ENCODE measurements around the gene PRIMPOL. TPM values are rescaled to one million over a fixed set of nuclear protein-coding genes. Genes with fewer than 3 reads are reported as not detected.
A peak's percentile ranks its signal among the peaks of the same experiment; 100 is the strongest.

Gene PRIMPOL
- total RNA-seq, 1 experiment from 2014 or later, result 12.7 TPM

GRCh38 chr4:184681916-184682315 lies 32.4 kb downstream of the PRIMPOL start:
- no peak overlapping the region for H3K4me3 Mint-ChIP-seq (ENCODE audit: low read depth, unreplicated experiment)
- no peaks in the 10 kb centered on the region for H3K27me3 Mint-ChIP-seq (ENCODE audit: unreplicated experiment)
- intact Hi-C loops (cut with micrococcal nuclease; ENCODE audit: unreplicated experiment), result no loop called here
- H3K4me1 Mint-ChIP-seq (ENCODE audit: low read depth, unreplicated experiment), result peaks cover 11% of the 10 kb centered on the region
- CTCF ChIA-PET, result no interaction called here
- no peaks in the 10 kb centered on the region for H3K36me3 Mint-ChIP-seq (ENCODE audit: insufficient read depth, unreplicated experiment)
- no peak for TF ChIP-seq CTCF (IDR thresholded peaks at IDR 0.05; ENCODE audit: unreplicated experiment)
- no peaks in the 10 kb centered on the region for H3K9me3 Mint-ChIP-seq (ENCODE audit: low read depth, unreplicated experiment)
- DNase-seq, result no peak
- BruUV-seq (replicated peaks), result no TSS peak
- no peak overlapping the region for H3K27ac Mint-ChIP-seq (ENCODE audit: unreplicated experiment)

GRCh38 chr4:184684491-184685189 lies 35.1 kb downstream of the PRIMPOL start:
- CTCF ChIA-PET, result interaction anchor here (0.7 kb wide), 1 partner anchor 24 kb away, joined by 3 read pairs; no protein-coding TSS in a partner anchor
- Mint-ChIP-seq H3K9me3 (ENCODE audit: low read depth, unreplicated experiment) (no peaks in the 10 kb centered on the region), H3K27me3 (ENCODE audit: unreplicated experiment) (no peaks in the 10 kb centered on the region), H3K27ac (ENCODE audit: unreplicated experiment) (no peak overlapping the region), H3K4me3 (ENCODE audit: low read depth, unreplicated experiment) (no peak overlapping the region), H3K36me3 (ENCODE audit: insufficient read depth, unreplicated experiment) (peaks cover 10% of the 10 kb centered on the region), H3K4me1 (ENCODE audit: low read depth, unreplicated experiment) (peaks cover 11% of the 10 kb centered on the region)
- TF ChIP-seq CTCF (IDR thresholded peaks at IDR 0.05; ENCODE audit: unreplicated experiment), result no peak
- DNase-seq, result no peak
- intact Hi-C loops (cut with micrococcal nuclease; ENCODE audit: unreplicated experiment), result no loop called here
- BruUV-seq (replicated peaks), result no TSS peak

GRCh38 chr4:184688005-184688404 lies 38.5 kb downstream of the PRIMPOL start:
- no peaks in the 10 kb centered on the region for H3K4me1 Mint-ChIP-seq (ENCODE audit: low read depth, unreplicated experiment)
- H3K9me3 Mint-ChIP-seq (ENCODE audit: low read depth, unreplicated experiment), result no peaks in the 10 kb centered on the region
- H3K36me3 Mint-ChIP-seq (ENCODE audit: insufficient read depth, unreplicated experiment), result peaks cover 11% of the 10 kb centered on the region
- no TSS peak for BruUV-seq (replicated peaks)
- no peak overlapping the region for H3K4me3 Mint-ChIP-seq (ENCODE audit: low read depth, unreplicated experiment)
- H3K27me3 Mint-ChIP-seq (ENCODE audit: unreplicated experiment), result no peaks in the 10 kb centered on the region
- no peak for DNase-seq
- H3K27ac Mint-ChIP-seq (ENCODE audit: unreplicated experiment), result peak overlapping the region; percentile 56
- TF ChIP-seq CTCF (IDR thresholded peaks at IDR 0.05; ENCODE audit: unreplicated experiment), result no peak
- CTCF ChIA-PET, result no interaction called here
- intact Hi-C loops (cut with micrococcal nuclease; ENCODE audit: unreplicated experiment), result no loop called here

- CTCF ChIA-PET, result no interaction called here
- BruUV-seq (replicated peaks), result no TSS peak
- no peak for TF ChIP-seq CTCF (IDR thresholded peaks at IDR 0.05; ENCODE audit: unreplicated experiment)
- no peaks in the 10 kb centered on the region for H3K9me3 Mint-ChIP-seq (ENCODE audit: low read depth, unreplicated experiment)
- H3K27ac Mint-ChIP-seq (ENCODE audit: unreplicated experiment), result peak overlapping the region; percentile 56
- no peaks in the 10 kb centered on the region for H3K27me3 Mint-ChIP-seq (ENCODE audit: unreplicated experiment)
- no peak overlapping the region for H3K4me3 Mint-ChIP-seq (ENCODE audit: low read depth, unreplicated experiment)
- H3K4me1 Mint-ChIP-seq (ENCODE audit: low read depth, unreplicated experiment), result no peaks in the 10 kb centered on the region
- DNase-seq, result peak; percentile 69
- peaks cover 12% of the 10 kb centered on the region for H3K36me3 Mint-ChIP-seq (ENCODE audit: insufficient read depth, unreplicated experiment)
- intact Hi-C loops (cut with micrococcal nuclease; ENCODE audit: unreplicated experiment), result no loop called here
Observed at GRCh38 chr4:184688447-184688846, 38.9 kb downstream of the PRIMPOL start.
